GM21423 (cell line): ENCODE data around the gene LRRC72.
"Not testable (repeated sequence)": the region's sequence is repeated elsewhere in the genome, so short reads cannot be mapped to it uniquely, and the experiment has no call there.

Experiments used
- ATAC-seq: cut with Tn5 transposase; IDR thresholded peaks from one replicate; pipeline ENCODE4 v1.9.1; 2021; ENCODE audit warnings: mild to moderate bottlenecking, moderate library complexity; ENCODE audit not compliant: unreplicated experiment

The LRRC72 gene

GRCh38 chr7:16524332-16524731 lies 2.3 kb upstream of the LRRC72 start:
- ATAC-seq, result no peak

- no peak for ATAC-seq
These were observed 1.9 kb downstream of the LRRC72 start for GRCh38 chr7:16528520-16528919.

GRCh38 chr7:16529697-16530096 lies 3.1 kb downstream of the LRRC72 start:
- no peak for ATAC-seq

- no peak for ATAC-seq
These were observed 5.1 kb downstream of the LRRC72 start for GRCh38 chr7:16531707-16532106.

- ATAC-seq, result no peak
These were observed 5.6 kb downstream of the LRRC72 start for GRCh38 chr7:16532272-16532671.

- no peak for ATAC-seq
These were observed 8.9 kb downstream of the LRRC72 start for GRCh38 chr7:16535500-16535899.

- ATAC-seq, result not testable (repeated sequence)
These were observed 13.9 kb downstream of the LRRC72 start for GRCh38 chr7:16540559-16540958.

GRCh38 chr7:16542401-16542800 lies 15.8 kb downstream of the LRRC72 start:
- no peak for ATAC-seq

- ATAC-seq, result no peak
These were observed 16.8 kb downstream of the LRRC72 start for GRCh38 chr7:16543456-16543855.

- ATAC-seq, result no peak
These were observed 20.4 kb downstream of the LRRC72 start for GRCh38 chr7:16546921-16547505.

GRCh38 chr7:16548428-16548827 lies 21.8 kb downstream of the LRRC72 start:
- no peak for ATAC-seq

GRCh38 chr7:16550671-16551070 lies 24.0 kb downstream of the LRRC72 start:
- no peak for ATAC-seq

GRCh38 chr7:16554518-16555236 lies 28.1 kb downstream of the LRRC72 start:
- ATAC-seq, result no peak

- no peak for ATAC-seq
These were observed 29.7 kb downstream of the LRRC72 start for GRCh38 chr7:16556359-16556758.

GRCh38 chr7:16558761-16559302 lies 32.2 kb downstream of the LRRC72 start:
- ATAC-seq, result no peak

- no peak for ATAC-seq
These were observed 33.0 kb downstream of the LRRC72 start for GRCh38 chr7:16559497-16560179.

- ATAC-seq, result no peak
These were observed 35.3 kb downstream of the LRRC72 start for GRCh38 chr7:16561943-16562342.

- no peak for ATAC-seq
These were observed 36.0 kb downstream of the LRRC72 start for GRCh38 chr7:16562456-16563220.

- ATAC-seq, result peak; percentile 89
These were observed 36.8 kb downstream of the LRRC72 start for GRCh38 chr7:16563281-16564022.

- ATAC-seq, result peak; percentile 49
These were observed 37.4 kb downstream of the LRRC72 start for GRCh38 chr7:16564023-16564380.
